HEK293T (cell line): Measurements from ENCODE around the gene PCF11.

Experiments used
- ARNT ChIP-seq: fragments of 450-650 bp; IDR thresholded peaks from 2 replicates; pipeline ENCODE4 v1.6.1; 2017; ENCODE audit warnings: mild to moderate bottlenecking
- ELF4 ChIP-seq: fragments of 450-650 bp; IDR thresholded peaks from 2 replicates; pipeline ENCODE4 v1.6.1; 2017; ENCODE audit warnings: antibody characterized with exemption
- FOXA1 ChIP-seq: fragments of 450-650 bp; IDR thresholded peaks from 2 replicates; pipeline ENCODE4 v1.6.1; 2016; ENCODE audit warnings: mild to moderate bottlenecking
- FOXK2 ChIP-seq: fragments of 450-650 bp; IDR thresholded peaks from 2 replicates; pipeline ENCODE4 v1.6.1; 2016; ENCODE audit warnings: mild to moderate bottlenecking
- FOXM1 ChIP-seq: fragments of 450-650 bp; IDR thresholded peaks from 2 replicates; pipeline ENCODE4 v1.6.1; 2017; ENCODE audit warnings: mild to moderate bottlenecking, borderline replicate concordance
- HDGF ChIP-seq: fragments of 450-650 bp; IDR thresholded peaks from 2 replicates; pipeline ENCODE4 v1.6.1; 2017; ENCODE audit warnings: antibody characterized with exemption, borderline replicate concordance
- LEF1 ChIP-seq: fragments of 450-650 bp; IDR thresholded peaks from 2 replicates; pipeline ENCODE4 v1.6.1; 2017; ENCODE audit warnings: mild to moderate bottlenecking, borderline replicate concordance
- NFRKB ChIP-seq: fragments of 450-650 bp; IDR thresholded peaks from 2 replicates; pipeline ENCODE4 v1.6.1; 2016; ENCODE audit warnings: mild to moderate bottlenecking, moderate library complexity
- PKNOX1 ChIP-seq: fragments of 450-650 bp; IDR thresholded peaks from 2 replicates; pipeline ENCODE4 v1.6.1; 2016
- SUZ12 ChIP-seq: fragments of 450-650 bp; IDR thresholded peaks from 2 replicates; pipeline ENCODE4 v1.6.1; 2016; ENCODE audit warnings: mild to moderate bottlenecking
- ZNF384 ChIP-seq: fragments of 450-650 bp; IDR thresholded peaks from 2 replicates; pipeline ENCODE4 v1.6.1; 2016

GRCh38 chr11:83153764-83154163 is 3.2 kb upstream of the PCF11 start:
- TF ChIP-seq FOXK2 (no peak), PKNOX1 (no peak), LEF1 (no peak), FOXM1 (no peak), NFRKB (no peak), ZNF384 (no peak), ARNT (no peak), ELF4 (no peak), HDGF (no peak), FOXA1 (no peak), SUZ12 (no peak)
